Renal pelvis (tissue), 12 donors: Measurements from ENCODE around the gene FADD. TPM values are rescaled to one million over a fixed set of nuclear protein-coding genes. Genes with fewer than 3 reads are reported as not detected.

ENCODE experiments used
- DNase-seq: peaks from one replicate; pipeline ENCODE4 v3.0.0-alpha.2; 2013
- long read RNA-seq, 16 experiments: transcript quantifications; one replicate each; lab custom pipeline, GENCODE V29; 2026
- polyA plus RNA-seq, 3 donors: library from polyadenylated mRNA; unstranded; fragments of 120-200 nt; gene quantifications; one replicate each; pipeline ENCODE4 v1.2.1, GENCODE V29; 2013; ENCODE audit not compliant: insufficient read length in 3 of 3

FADD gene
- 10 to 100 TPM; 18.7 to 23.3 (median 19.5) TPM for polyA plus RNA-seq
- long read RNA-seq, donor 1, transcript FADD-201 (2 exons, 1,841 nt), result major isoform, 22 of 34 reads
- long read RNA-seq, donor 1, partial matches to known transcripts, result 12 of 34 reads
- long read RNA-seq, donor 1, other reads (novel, unspliced or antisense), result 0 of 34 reads
- long read RNA-seq, donor 2, transcript FADD-201 (2 exons, 1,841 nt), result major isoform, 33 of 33 reads
- long read RNA-seq, donor 2, partial matches to known transcripts, result 0 of 33 reads
- long read RNA-seq, donor 2, other reads (novel, unspliced or antisense), result 0 of 33 reads
- long read RNA-seq, donor 3, transcript FADD-201 (2 exons, 1,841 nt), result major isoform, 31 of 31 reads
- long read RNA-seq, donor 3, partial matches to known transcripts, result 0 of 31 reads
- long read RNA-seq, donor 3, other reads (novel, unspliced or antisense), result 0 of 31 reads
- long read RNA-seq, donor 4, transcript FADD-201 (2 exons, 1,841 nt), result major isoform, 22 of 22 reads
- long read RNA-seq, donor 4, partial matches to known transcripts, result 0 of 22 reads
- long read RNA-seq, donor 4, other reads (novel, unspliced or antisense), result 0 of 22 reads
- long read RNA-seq, donor 5, transcript FADD-201 (2 exons, 1,841 nt), result major isoform, 19 of 25 reads
- long read RNA-seq, donor 5, partial matches to known transcripts, result 6 of 25 reads
- long read RNA-seq, donor 5, other reads (novel, unspliced or antisense), result 0 of 25 reads
- long read RNA-seq, donor 6, transcript FADD-201 (2 exons, 1,841 nt), result major isoform, 24 of 24 reads
- long read RNA-seq, donor 6, partial matches to known transcripts, result 0 of 24 reads
- long read RNA-seq, donor 6, other reads (novel, unspliced or antisense), result 0 of 24 reads
- long read RNA-seq, donor 7, transcript FADD-201 (2 exons, 1,841 nt), result major isoform, 34 of 34 reads
- long read RNA-seq, donor 7, partial matches to known transcripts, result 0 of 34 reads
- long read RNA-seq, donor 7, other reads (novel, unspliced or antisense), result 0 of 34 reads
- long read RNA-seq, donor 8, transcript FADD-201 (2 exons, 1,841 nt), result major isoform, 13 of 27 reads
- long read RNA-seq, donor 8, partial matches to known transcripts, result 14 of 27 reads
- long read RNA-seq, donor 8, other reads (novel, unspliced or antisense), result 0 of 27 reads
- long read RNA-seq, donor 9, transcript FADD-201 (2 exons, 1,841 nt), result major isoform, 37 of 37 reads
- long read RNA-seq, donor 9, partial matches to known transcripts, result 0 of 37 reads
- long read RNA-seq, donor 9, other reads (novel, unspliced or antisense), result 0 of 37 reads
- long read RNA-seq, donor 10, transcript FADD-201 (2 exons, 1,841 nt), result major isoform, 28 of 28 reads
- long read RNA-seq, donor 10, partial matches to known transcripts, result 0 of 28 reads
- long read RNA-seq, donor 10, other reads (novel, unspliced or antisense), result 0 of 28 reads
- long read RNA-seq, donor 11, transcript FADD-201 (2 exons, 1,841 nt), result major isoform, 18 of 18 reads
- long read RNA-seq, donor 11, partial matches to known transcripts, result 0 of 18 reads
- long read RNA-seq, donor 11, other reads (novel, unspliced or antisense), result 0 of 18 reads
- long read RNA-seq, donor 12, transcript FADD-201 (2 exons, 1,841 nt), result major isoform, 39 of 44 reads
- long read RNA-seq, donor 12, partial matches to known transcripts, result 5 of 44 reads
- long read RNA-seq, donor 12, other reads (novel, unspliced or antisense), result 0 of 44 reads
- long read RNA-seq, donor 13, transcript FADD-201 (2 exons, 1,841 nt), result major isoform, 5 of 5 reads
- long read RNA-seq, donor 13, partial matches to known transcripts, result 0 of 5 reads
- long read RNA-seq, donor 13, other reads (novel, unspliced or antisense), result 0 of 5 reads
- long read RNA-seq, donor 14, result 0 reads
- long read RNA-seq, donor 15, transcript FADD-201 (2 exons, 1,841 nt), result major isoform, 39 of 39 reads
- long read RNA-seq, donor 15, partial matches to known transcripts, result 0 of 39 reads
- long read RNA-seq, donor 15, other reads (novel, unspliced or antisense), result 0 of 39 reads
- long read RNA-seq, donor 16, transcript FADD-201 (2 exons, 1,841 nt), result major isoform, 35 of 35 reads
- long read RNA-seq, donor 16, partial matches to known transcripts, result 0 of 35 reads
- long read RNA-seq, donor 16, other reads (novel, unspliced or antisense), result 0 of 35 reads

DNA sequence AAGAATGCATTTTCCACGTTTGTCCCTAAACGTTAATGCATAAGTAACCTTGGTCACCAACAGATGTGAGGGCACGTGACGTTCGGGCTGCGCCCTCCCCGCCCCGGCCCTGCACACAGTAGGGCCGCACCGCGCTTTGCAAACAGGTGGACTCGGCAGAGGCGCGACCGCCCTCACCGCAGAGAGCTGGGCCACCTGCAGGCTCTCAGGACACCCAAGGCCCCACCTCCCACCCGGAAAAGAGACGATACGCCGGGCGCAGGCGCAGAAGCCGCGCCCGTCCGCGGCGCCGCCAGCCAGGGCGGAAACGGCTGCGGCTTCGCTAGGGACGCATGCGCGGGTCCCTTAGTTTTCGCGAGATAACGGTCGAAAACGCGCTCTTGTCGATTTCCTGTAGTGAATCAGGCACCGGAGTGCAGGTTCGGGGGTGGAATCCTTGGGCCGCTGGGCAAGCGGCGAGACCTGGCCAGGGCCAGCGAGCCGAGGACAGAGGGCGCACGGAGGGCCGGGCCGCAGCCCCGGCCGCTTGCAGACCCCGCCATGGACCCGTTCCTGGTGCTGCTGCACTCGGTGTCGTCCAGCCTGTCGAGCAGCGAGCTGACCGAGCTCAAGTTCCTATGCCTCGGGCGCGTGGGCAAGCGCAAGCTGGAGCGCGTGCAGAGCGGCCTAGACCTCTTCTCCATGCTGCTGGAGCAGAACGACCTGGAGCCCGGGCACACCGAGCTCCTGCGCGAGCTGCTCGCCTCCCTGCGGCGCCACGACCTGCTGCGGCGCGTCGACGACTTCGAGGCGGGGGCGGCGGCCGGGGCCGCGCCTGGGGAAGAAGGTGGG, at the start of gene FADD:
TSS of gene FADD (plus strand) at position 377 of the 831 bp plus-strand sequence. CDS start at position 541, 164 bp downstream.
- peak; percentile 95 for DNase-seq

- DNase-seq, result no peak
Measured at GRCh38 chr11:70155386-70155785, 47.7 kb upstream of the FADD start.

DNA sequence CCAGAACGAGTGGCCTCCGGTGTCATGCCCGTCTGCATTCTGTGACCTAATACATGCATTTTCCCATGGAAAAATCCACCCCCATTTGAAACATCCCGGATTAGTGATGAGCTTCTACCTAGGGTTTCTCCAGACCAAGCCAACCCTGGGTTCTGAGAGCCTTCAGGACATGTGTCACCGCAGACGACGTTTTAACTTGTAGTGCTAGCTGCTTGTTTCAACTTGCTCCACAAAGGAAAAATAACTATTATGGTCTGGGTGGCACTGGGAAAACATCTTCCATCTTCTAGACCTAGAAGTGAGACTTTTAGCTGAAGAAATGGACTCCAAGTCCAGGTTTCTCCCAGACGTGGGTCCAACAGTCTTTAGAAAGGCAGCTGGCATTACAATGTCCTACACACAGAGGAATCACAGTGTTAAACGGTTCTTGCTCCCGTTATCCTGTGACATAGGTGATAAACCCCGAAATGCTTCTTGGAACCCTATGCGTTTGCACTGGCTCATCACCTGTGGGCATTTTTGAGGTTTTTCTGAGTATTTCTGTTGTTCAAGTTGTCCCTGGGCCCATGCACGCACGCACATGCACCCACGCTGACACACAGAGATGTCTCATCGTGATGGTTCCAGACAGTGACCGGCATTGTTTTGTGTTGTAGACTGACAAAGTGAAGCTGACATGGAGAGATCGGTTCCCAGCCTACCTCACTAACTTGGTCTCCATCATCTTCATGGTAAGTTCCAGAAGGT, 46.6 kb upstream of the FADD start:
- DNase-seq, result no peak

DNA sequence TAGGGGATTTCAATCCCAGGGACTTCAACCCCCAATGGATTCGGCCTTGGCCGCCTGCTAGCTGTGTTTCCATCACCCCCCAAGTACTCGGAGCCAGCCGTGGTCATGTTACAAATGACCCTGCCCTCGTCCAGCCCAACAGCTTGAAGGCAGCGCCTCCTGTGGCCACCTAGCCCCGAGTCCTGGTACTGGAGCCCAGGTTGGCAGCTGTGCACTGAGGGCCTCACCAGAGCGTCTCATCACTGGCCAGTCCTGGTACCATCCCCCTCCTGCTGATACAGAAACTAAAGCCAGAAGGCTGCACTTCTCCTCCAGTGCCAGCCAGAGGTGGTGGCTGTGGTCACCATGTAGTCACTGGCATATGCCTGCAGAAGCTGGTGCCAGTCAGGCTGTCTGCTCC, 44.9 kb upstream of the FADD start:
- DNase-seq, result peak; percentile 54

DNA sequence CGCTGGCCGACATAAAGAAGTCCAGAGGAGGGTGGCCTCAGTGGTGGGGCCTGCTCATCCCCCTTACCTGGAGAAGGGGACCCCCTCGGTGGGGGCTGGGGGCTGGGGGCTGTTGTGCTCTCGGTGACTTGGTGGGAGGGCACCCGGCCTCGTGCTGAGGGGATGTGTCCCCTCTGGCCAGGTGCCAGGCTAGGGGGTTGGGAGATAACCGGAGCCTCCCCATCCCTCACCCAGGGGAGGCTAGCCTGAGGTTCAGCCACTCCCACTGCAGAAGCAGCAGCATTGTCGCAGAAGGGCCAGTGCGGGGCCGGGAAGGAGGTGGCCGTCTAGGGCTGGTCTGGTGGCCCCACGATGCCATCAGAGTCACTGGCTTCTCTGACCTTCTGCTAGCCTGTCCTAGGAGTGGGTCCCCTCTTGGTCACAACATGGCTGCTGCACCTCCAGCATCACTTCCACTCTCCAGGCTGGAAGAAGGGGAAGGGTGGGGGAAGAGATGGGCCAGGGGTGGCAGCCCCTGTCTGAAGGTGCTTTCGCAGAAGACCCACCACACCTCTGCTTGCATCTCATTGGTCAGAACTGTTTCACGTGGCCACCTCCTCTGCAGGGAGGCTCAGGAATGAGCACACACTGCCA, 44.2 kb upstream of the FADD start:
- DNase-seq, result no peak

DNA sequence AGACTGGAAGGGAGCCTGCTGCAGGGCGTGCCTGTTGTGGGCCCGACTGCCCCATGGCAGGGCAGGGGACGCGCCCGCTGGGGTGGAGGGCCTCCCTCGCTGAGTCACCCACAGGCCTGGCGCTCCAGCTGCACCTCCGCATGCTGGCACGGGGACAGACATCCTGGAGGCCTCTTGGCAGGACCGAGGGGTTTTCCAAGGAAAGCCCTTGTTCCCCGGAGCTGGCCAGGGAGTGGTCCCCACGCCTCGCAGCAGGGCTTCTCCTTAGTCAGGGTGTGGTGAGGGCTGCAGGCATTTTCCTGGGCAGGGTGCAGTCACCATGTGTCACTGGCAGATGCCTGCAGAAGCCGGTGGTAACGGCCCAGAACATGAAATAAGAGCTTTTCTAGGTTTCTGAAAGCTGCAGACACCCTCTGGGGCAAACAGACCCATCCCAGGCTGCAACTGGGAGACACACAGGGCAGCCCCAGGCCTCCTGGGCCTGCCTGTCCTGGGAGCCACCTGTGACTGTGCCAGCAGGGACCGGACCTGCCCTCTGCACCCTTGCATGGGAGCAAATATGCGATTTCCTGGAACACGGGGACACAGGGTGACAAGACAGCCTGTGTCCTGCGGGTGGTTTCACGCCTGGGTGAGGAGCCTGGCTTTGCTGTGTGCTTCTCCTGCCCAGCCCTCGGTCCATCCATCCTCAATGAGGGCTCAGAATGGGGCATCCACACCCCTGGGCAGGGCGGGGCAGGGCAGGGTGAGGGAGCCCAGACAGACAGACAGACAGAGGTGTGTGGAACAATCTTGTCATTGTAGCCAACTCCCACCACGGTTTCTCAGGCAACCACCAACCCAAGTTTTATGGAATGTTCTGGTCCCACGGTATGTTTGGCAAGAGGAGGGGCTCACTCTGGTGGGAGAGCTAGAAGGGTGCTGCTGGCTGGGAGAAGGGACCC, 43.2 kb upstream of the FADD start:
- no peak for DNase-seq

DNA sequence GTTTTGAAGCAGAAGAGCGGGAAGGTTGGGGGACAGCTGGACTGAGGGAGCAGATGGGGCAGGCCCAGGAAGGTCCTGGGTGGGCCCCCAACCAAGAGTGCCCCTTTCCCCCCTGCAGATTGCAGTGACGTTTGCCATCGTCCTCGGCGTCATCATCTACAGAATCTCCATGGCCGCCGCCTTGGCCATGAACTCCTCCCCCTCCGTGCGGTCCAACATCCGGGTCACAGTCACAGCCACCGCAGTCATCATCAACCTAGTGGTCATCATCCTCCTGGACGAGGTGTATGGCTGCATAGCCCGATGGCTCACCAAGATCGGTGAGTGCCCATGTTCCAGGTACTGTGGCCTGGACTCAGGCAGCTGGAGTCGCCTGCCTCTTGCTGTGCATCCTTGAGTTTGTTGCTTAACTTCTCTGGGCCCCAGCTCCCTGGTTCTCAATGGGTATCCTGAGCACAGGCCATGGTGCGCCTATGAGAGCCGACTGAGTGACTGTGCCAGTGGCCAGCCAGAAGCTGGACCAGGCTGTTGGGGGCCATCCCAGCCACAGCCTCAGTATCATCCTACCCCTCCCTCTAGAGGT, 42.0 kb upstream of the FADD start:
- DNase-seq, result no peak

GRCh38 chr11:70164705-70165104, 38.4 kb upstream of the FADD start:
- DNase-seq, result no peak

DNA sequence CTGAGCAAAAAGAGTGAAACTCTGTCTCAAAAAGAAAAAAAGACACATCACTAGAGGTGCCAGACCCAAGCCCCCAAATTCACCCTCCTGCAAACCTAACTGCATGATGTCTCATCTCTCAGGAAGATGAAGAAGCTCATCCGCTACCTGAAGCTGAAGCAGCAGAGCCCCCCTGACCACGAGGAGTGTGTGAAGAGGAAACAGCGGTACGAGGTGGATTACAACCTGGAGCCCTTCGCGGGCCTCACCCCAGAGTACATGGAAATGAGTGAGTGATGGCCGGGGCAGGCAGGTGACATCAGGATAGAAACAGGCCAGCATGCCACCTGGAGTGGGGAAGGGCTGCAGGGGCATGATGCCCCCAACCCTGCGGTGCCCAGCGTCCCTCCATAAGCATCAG, 36.0 kb upstream of the FADD start:
- DNase-seq, result no peak

GRCh38 chr11:70167723-70168404, 35.2 kb upstream of the FADD start:
- no peak for DNase-seq

GRCh38 chr11:70168405-70168754, 34.7 kb upstream of the FADD start:
- no peak for DNase-seq

GRCh38 chr11:70169127-70169526, 34.0 kb upstream of the FADD start:
- no peak for DNase-seq

DNA sequence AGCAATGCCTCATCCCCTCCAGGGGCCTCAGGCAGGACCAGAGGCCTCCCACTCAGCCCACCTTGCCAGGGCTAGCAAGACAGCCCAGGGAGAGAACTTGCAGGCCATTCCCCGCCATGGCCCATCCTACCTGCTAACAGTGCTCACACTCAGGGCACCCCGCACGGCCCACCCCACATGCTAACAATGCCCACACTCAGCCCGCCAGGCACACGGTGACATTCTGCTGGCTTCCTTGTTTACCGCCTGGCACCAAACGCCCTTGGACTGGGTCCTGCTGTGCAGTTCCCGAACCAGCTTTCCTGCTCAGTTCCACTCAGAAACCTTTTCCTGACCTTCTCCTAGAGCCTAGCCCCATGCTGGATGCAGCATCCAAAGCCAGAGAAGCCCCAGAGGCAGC, 33.5 kb upstream of the FADD start:
- no peak for DNase-seq

- no peak for DNase-seq
Measured at GRCh38 chr11:70170596-70171210, 32.4 kb upstream of the FADD start.

GRCh38 chr11:70173018-70173417, 30.1 kb upstream of the FADD start:
- no peak for DNase-seq
